HepG2 (cell line): ENCODE data around the gene KREMEN1. TPM values are rescaled to one million over a fixed set of nuclear protein-coding genes. Genes with fewer than 3 reads are reported as not detected.

Experiments
- DMAP1 ChIP-seq: IDR thresholded peaks from 2 replicates; pipeline ENCODE4 v1.6.1; 2016
- EP300 ChIP-seq, 3 experiments: sonication (generic) in 1 of 3; formaldehyde crosslinking in 1 of 3; IDR thresholded peaks; 2 replicates each; pipeline versions ENCODE4 v1.5.1 to v1.6.1; 2011 to 2020; ENCODE audit warnings: low read depth in 2 of 3, low read length in 2 of 3, borderline replicate concordance in 1 of 3, improper control_type of control experiment in 1 of 3, mild to moderate bottlenecking in 1 of 3, missing genetic modification reagents in 1 of 3, moderate library complexity in 1 of 3
- FOSL2 ChIP-seq: sonication (generic); formaldehyde crosslinking; IDR thresholded peaks from 2 replicates; pipeline ENCODE4 v1.4.0; 2020; ENCODE audit warnings: missing genetic modification reagents
- FOXA3 ChIP-seq: IDR thresholded peaks from 2 replicates; pipeline ENCODE4 v1.6.1; 2016; ENCODE audit warnings: missing genetic modification reagents, missing compliant biosample characterization
- HDAC6 ChIP-seq: fragments of 200-600 bp; sonication (generic); IDR thresholded peaks from 2 replicates; pipeline ENCODE4 v1.7.0; 2017; ENCODE audit warnings: mild to moderate bottlenecking, antibody characterized with exemption, low read length, low read depth
- HHEX ChIP-seq: IDR thresholded peaks from 2 replicates; pipeline ENCODE4 v1.6.1; 2016; ENCODE audit warnings: control low read depth
- HNF4G ChIP-seq, 2 experiments: sonication (generic) in 1 of 2; formaldehyde crosslinking in 1 of 2; IDR thresholded peaks; 2 replicates each; pipeline versions ENCODE4 v1.4.0 to v1.6.1; 2011 to 2020; ENCODE audit warnings: borderline replicate concordance in 2 of 2, low read depth in 2 of 2, mild to moderate bottlenecking in 2 of 2, low read length in 1 of 2, missing genetic modification reagents in 1 of 2, moderate library complexity in 1 of 2
- HNRNPLL ChIP-seq: fragments of 200-400 bp; formaldehyde crosslinking; IDR thresholded peaks from 2 replicates; pipeline ENCODE4 v1.6.1; 2017; ENCODE audit warnings: mild to moderate bottlenecking, low read depth, low read length; ENCODE audit not compliant: poor library complexity, severe bottlenecking
- HOXA9 ChIP-seq: sonication (generic); formaldehyde crosslinking; IDR thresholded peaks from 2 replicates; pipeline ENCODE4 v1.8.1; 2022; ENCODE audit warnings: missing genetic modification reagents, mild to moderate bottlenecking, moderate library complexity, borderline replicate concordance
- MEF2D ChIP-seq: sonication (generic); formaldehyde crosslinking; IDR thresholded peaks from 2 replicates; pipeline ENCODE4 v1.5.1; 2020; ENCODE audit warnings: mild to moderate bottlenecking, missing genetic modification reagents
- MYC ChIP-seq: sonication (generic); formaldehyde crosslinking; IDR thresholded peaks from 2 replicates; pipeline ENCODE4 v1.9.0; 2021; ENCODE audit warnings: missing genetic modification reagents, borderline replicate concordance
- NONO ChIP-seq, 2 experiments: fragments of 450-650 bp in 1 of 2; sonication (generic) in 1 of 2; formaldehyde crosslinking in 1 of 2; IDR thresholded peaks in 1 of 2; conservative IDR thresholded peaks in 1 of 2; 2 replicates each; pipeline versions ENCODE4 v1.6.1 to v1.8.0; 2017 to 2022; ENCODE audit warnings: mild to moderate bottlenecking in 1 of 2, missing genetic modification reagents in 1 of 2, moderate library complexity in 1 of 2
- RCOR2 ChIP-seq: IDR thresholded peaks from 2 replicates; pipeline ENCODE4 v1.6.1; 2016; ENCODE audit warnings: missing biosample characterization, missing genetic modification reagents
- RXRA ChIP-seq: sonication (generic); formaldehyde crosslinking; IDR thresholded peaks from 2 replicates; pipeline ENCODE4 v1.5.1; 2020; ENCODE audit warnings: missing genetic modification reagents
- THAP11 ChIP-seq: IDR thresholded peaks from 2 replicates; pipeline ENCODE4 v1.6.1; 2016; ENCODE audit warnings: missing biosample characterization, missing genetic modification reagents
- ZBTB20 ChIP-seq: sonication (generic); formaldehyde crosslinking; IDR thresholded peaks from 2 replicates; pipeline ENCODE4 v1.8.1; 2023; ENCODE audit warnings: missing genetic modification reagents, low read depth, mild to moderate bottlenecking, borderline replicate concordance
- ZFP36 ChIP-seq: fragments of 150-350 bp; IDR thresholded peaks from 2 replicates; pipeline ENCODE4 v1.6.1; 2018; ENCODE audit warnings: borderline replicate concordance, low read length, low read depth; ENCODE audit not compliant: partially characterized antibody
- ZMYM2 ChIP-seq: sonication (generic); formaldehyde crosslinking; IDR thresholded peaks from 2 replicates; pipeline ENCODE4 v1.8.0; 2022; ENCODE audit warnings: mild to moderate bottlenecking, missing genetic modification reagents
- ZNF34 ChIP-seq: sonication (generic); formaldehyde crosslinking; IDR thresholded peaks from 2 replicates; pipeline ENCODE4 v1.4.0; 2020; ENCODE audit warnings: mild to moderate bottlenecking, missing genetic modification reagents, borderline replicate concordance
- polyA plus RNA-seq, 8 experiments: library from polyadenylated mRNA; depleted of rRNA in 3 of 8; stranded (reverse) in 7 of 8; unstranded in 1 of 8; fragments of >200 nt; fragmentation: Illumina TruSeq in 4 of 8; extraction: Trizol in 4 of 8; gene quantifications; 2 replicates each; pipeline versions ENCODE4 v1.2.1 to v1.2.3, GENCODE V29; 2011 to 2016; ENCODE audit warnings: low read depth in 4 of 8, missing spikeins in 1 of 8, mixed read lengths in 1 of 8; ENCODE audit not compliant: insufficient read depth in 1 of 8
- total RNA-seq, 5 experiments: library from RNA; depleted of rRNA; stranded (reverse); fragments of >200 nt; fragmentation: Illumina TruSeq; extraction: Trizol; gene quantifications; 2 replicates each; pipeline ENCODE4 v1.2.3, GENCODE V29; 2016; ENCODE audit warnings: low read depth in 1 of 5
- TF ChIP-seq, protein P1 (sequence below): sonication (generic); formaldehyde crosslinking; IDR thresholded peaks from 2 replicates; pipeline ENCODE4 v1.8.1; 2022; ENCODE audit warnings: mild to moderate bottlenecking, missing genetic modification reagents
- TF ChIP-seq, protein P2 (sequence below): sonication (generic); formaldehyde crosslinking; IDR thresholded peaks from 2 replicates; pipeline ENCODE4 v1.5.1; 2020; ENCODE audit warnings: missing genetic modification reagents, mild to moderate bottlenecking, borderline replicate concordance

Gene KREMEN1
- total and polyA plus RNA-seq, 2 of the 13 experiments (the other 11 are each of a cell fraction or from before 2014, with no cell fraction given): 9.8 to 13.8 TPM

GRCh38 chr22:29044657-29045176 lies 28.1 kb upstream of the KREMEN1 start (continued):
- TF ChIP-seq, protein P1, sequence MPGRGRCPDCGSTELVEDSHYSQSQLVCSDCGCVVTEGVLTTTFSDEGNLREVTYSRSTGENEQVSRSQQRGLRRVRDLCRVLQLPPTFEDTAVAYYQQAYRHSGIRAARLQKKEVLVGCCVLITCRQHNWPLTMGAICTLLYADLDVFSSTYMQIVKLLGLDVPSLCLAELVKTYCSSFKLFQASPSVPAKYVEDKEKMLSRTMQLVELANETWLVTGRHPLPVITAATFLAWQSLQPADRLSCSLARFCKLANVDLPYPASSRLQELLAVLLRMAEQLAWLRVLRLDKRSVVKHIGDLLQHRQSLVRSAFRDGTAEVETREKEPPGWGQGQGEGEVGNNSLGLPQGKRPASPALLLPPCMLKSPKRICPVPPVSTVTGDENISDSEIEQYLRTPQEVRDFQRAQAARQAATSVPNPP (CRISPR knock-in tag): no peak
- TF ChIP-seq, protein P2, sequence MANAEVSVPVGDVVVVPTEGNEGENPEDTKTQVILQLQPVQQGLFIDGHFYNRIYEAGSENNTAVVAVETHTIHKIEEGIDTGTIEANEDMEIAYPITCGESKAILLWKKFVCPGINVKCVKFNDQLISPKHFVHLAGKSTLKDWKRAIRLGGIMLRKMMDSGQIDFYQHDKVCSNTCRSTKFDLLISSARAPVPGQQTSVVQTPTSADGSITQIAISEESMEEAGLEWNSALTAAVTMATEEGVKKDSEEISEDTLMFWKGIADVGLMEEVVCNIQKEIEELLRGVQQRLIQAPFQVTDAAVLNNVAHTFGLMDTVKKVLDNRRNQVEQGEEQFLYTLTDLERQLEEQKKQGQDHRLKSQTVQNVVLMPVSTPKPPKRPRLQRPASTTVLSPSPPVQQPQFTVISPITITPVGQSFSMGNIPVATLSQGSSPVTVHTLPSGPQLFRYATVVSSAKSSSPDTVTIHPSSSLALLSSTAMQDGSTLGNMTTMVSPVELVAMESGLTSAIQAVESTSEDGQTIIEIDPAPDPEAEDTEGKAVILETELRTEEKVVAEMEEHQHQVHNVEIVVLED: no peak
- TF ChIP-seq MEF2D (CRISPR knock-in tag): no peak
- no peak for TF ChIP-seq HOXA9 (CRISPR knock-in tag)
- no peak for TF ChIP-seq HDAC6
- no peak for TF ChIP-seq MYC (CRISPR knock-in tag)
- TF ChIP-seq FOXA3 (CRISPR knock-in tag): 0 out of 2 replicates have a peak, but pooled peaks have one; percentile 35
- no peak for TF ChIP-seq DMAP1 (CRISPR knock-in tag)
- TF ChIP-seq NONO (IDR thresholded peaks at IDR 0.05): no peak
- TF ChIP-seq NONO (CRISPR knock-in tag; conservative IDR thresholded peaks at IDR 0.05): no peak
- TF ChIP-seq ZBTB20 (CRISPR knock-in tag): no peak
- TF ChIP-seq THAP11 (CRISPR knock-in tag): no peak
- TF ChIP-seq ZFP36: no peak
- TF ChIP-seq HNRNPLL: no peak
- TF ChIP-seq RCOR2 (CRISPR knock-in tag): peak; percentile 33; the same call in 1 of the 2 replicates
- TF ChIP-seq RXRA (CRISPR knock-in tag): peak; percentile 33; the same call in 1 of the 2 replicates
- peak; percentile 56; the same call in 1 of the 2 replicates for TF ChIP-seq HNF4G (IDR thresholded peaks at IDR 0.05; ENCODE audit: borderline replicate concordance, low read depth, low read length)
- TF ChIP-seq HNF4G (CRISPR knock-in tag; IDR thresholded peaks at IDR 0.05; ENCODE audit: borderline replicate concordance, low read depth): 0 out of 2 replicates have a peak, but pooled peaks have one; percentile 21
- peak; percentile 81 for TF ChIP-seq FOSL2 (CRISPR knock-in tag)
- no peak for TF ChIP-seq HHEX
- TF ChIP-seq ZMYM2 (CRISPR knock-in tag): peak; percentile 91
- no peak for TF ChIP-seq ZNF34
- no peak for TF ChIP-seq EP300 (IDR thresholded peaks at IDR 0.05; ENCODE audit: low read depth in 2 of 2, low read length in 2 of 2)
- no peak for TF ChIP-seq EP300 (CRISPR knock-in tag; IDR thresholded peaks at IDR 0.05; ENCODE audit: borderline replicate concordance)
